Gastroesophageal sphincter (tissue), 4 donors: ENCODE results near the gene ADAMTS12. TPM values are rescaled to one million over a fixed set of nuclear protein-coding genes. Genes with fewer than 3 reads are reported as not detected.

Experiments
- ATAC-seq: fragments of 150-250 bp; one replicate; pipeline ENCODE4 v1.9.1; 2016; ENCODE audit warnings: mild to moderate bottlenecking, moderate library complexity
- H3K27ac ChIP-seq, 4 donors: fragments of 200-600 bp; sonication (generic) in 3 of 4; 1 replicate in 3 of 4; 2 replicates in 1 of 4; pipeline ENCODE4 v1.5.1; 2016 to 2019
- H3K27me3 ChIP-seq: fragments of 200-600 bp; sonication (generic); one replicate; pipeline ENCODE4 v1.5.1; 2019
- H3K36me3 ChIP-seq, 2 donors: fragments of 200-600 bp; sonication (generic); one replicate each; pipeline ENCODE4 v1.5.1; 2019; ENCODE audit warnings: control low read depth in 1 of 2
- H3K4me1 ChIP-seq, 3 donors: fragments of 200-600 bp; sonication (generic); 1 replicate in 2 of 3; 2 replicates in 1 of 3; pipeline ENCODE4 v1.5.1; 2016 to 2019; ENCODE audit warnings: control low read depth in 2 of 3
- H3K4me3 ChIP-seq, 2 donors: fragments of 200-600 bp; sonication (generic); one replicate each; pipeline ENCODE4 v1.5.1; 2019; ENCODE audit warnings: mild to moderate bottlenecking in 1 of 2, moderate library complexity in 1 of 2
- H3K9me3 ChIP-seq, 3 donors: fragments of 200-600 bp; sonication (generic); one replicate each; pipeline ENCODE4 v1.5.1; 2017 to 2019; ENCODE audit warnings: control low read depth in 2 of 3
- EP300 ChIP-seq: sonication (generic); formaldehyde crosslinking; IDR thresholded peaks from one replicate; pipeline ENCODE4 v1.6.1; 2017; ENCODE audit warnings: antibody characterized with exemption, mild to moderate bottlenecking
- POLR2A ChIP-seq, 2 donors: fragments of 450-650 bp; IDR thresholded peaks; one replicate each; pipeline ENCODE4 v1.6.1; 2017; ENCODE audit warnings: antibody characterized with exemption in 2 of 2, mild to moderate bottlenecking in 2 of 2, moderate library complexity in 1 of 2
- POLR2AphosphoS5 ChIP-seq: sonication (generic); formaldehyde crosslinking; IDR thresholded peaks from one replicate; pipeline ENCODE4 v1.6.1; 2017; ENCODE audit warnings: antibody characterized with exemption
- WGBS, 2 donors: methylation state at CpG; one replicate each; pipeline ENCODE4 v1.1.5; 2018; ENCODE audit warnings: low coverage in 1 of 2; 5-methylcytosine and 5-hydroxymethylcytosine counted together
- total RNA-seq, 4 donors: library from RNA; depleted of rRNA; stranded (reverse); fragments of >200 nt; gene quantifications; one replicate each; pipeline ENCODE4 v1.1.0, GENCODE V29; 2016
- TF ChIP-seq, protein P1 (sequence below), 4 experiments: fragments of 200-600 bp in 2 of 4; fragments of 450-650 bp in 2 of 4; sonication (generic) in 1 of 4; IDR thresholded peaks; one replicate each; pipeline ENCODE4 v1.5.1; 2017 to 2019; ENCODE audit warnings: antibody characterized with exemption in 4 of 4, mild to moderate bottlenecking in 2 of 4, moderate library complexity in 2 of 4

Gene ADAMTS12
- total RNA-seq, 4 donors from 2014 or later: 2.6 to 6.5 (median 5.2) TPM

DNA sequence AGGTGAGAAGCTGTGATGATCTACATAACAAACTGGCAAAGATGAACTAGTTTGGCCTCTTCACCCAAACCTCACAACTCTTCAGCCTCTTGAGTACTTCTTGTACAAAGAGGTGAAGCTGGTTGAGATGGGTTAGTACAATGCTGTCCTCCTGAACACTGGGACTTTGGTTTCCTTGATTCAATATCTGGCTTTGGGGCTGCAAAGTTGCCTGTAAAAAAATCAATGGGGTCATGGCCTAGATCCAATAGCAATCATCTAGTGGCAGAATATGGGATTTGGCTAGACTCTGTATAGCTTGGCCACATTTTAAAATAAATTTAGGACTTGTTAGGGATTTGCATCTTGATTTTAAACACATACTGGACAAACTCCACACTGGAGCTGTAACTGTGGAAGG is 179.1 kb downstream of the ADAMTS12 start:
- no peaks in the 10 kb centered on the region for H3K36me3 ChIP-seq
- no peak for ATAC-seq
- peak overlapping the region in 1 of 4 donors; percentile 39 for H3K27ac ChIP-seq
- H3K4me3 ChIP-seq: no peak overlapping the region
- TF ChIP-seq, protein P1, sequence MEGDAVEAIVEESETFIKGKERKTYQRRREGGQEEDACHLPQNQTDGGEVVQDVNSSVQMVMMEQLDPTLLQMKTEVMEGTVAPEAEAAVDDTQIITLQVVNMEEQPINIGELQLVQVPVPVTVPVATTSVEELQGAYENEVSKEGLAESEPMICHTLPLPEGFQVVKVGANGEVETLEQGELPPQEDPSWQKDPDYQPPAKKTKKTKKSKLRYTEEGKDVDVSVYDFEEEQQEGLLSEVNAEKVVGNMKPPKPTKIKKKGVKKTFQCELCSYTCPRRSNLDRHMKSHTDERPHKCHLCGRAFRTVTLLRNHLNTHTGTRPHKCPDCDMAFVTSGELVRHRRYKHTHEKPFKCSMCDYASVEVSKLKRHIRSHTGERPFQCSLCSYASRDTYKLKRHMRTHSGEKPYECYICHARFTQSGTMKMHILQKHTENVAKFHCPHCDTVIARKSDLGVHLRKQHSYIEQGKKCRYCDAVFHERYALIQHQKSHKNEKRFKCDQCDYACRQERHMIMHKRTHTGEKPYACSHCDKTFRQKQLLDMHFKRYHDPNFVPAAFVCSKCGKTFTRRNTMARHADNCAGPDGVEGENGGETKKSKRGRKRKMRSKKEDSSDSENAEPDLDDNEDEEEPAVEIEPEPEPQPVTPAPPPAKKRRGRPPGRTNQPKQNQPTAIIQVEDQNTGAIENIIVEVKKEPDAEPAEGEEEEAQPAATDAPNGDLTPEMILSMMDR (IDR thresholded peaks at IDR 0.05): no peak
- no peak for TF ChIP-seq POLR2AphosphoS5
- no peaks in the 10 kb centered on the region for H3K4me1 ChIP-seq
- H3K27me3 ChIP-seq: no peaks in the 10 kb centered on the region
- no peaks in the 10 kb centered on the region for H3K9me3 ChIP-seq

DNA sequence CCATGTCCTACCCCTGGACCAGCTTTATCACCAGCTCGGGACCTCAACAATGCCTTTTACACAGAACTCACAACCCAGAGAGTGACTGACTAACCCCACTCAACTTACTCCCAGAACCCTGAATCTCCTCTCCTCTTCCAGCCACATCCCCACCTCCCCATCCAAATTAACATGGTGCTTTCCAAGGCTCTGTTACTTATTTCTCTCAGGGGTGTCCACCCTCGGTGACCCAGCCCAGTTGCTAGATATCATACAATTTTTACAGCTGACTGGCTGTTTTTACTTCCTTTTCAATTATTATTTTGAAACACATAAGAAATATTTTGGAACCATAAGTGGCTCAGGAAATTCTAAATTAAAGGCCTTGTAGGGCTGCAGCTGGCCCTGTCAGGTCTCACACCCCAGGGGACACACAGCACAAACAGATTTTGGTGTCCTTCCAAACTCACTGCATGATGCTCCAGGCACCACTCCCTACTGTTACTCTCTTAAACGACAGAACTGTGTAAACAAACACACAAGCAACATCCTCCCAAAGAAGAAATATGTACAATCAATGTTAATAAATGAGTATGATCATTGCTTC is 180.6 kb downstream of the ADAMTS12 start:
- 54 to 57% methylated on average over 2 to 3 of the region's 3 CpGs for WGBS, 2 donors
- peak; percentile 70 for ATAC-seq
- Histone ChIP-seq H3K27ac (peak overlapping the region in 2 of 4 donors; percentile 22 to 37), H3K27me3 (no peaks in the 10 kb centered on the region), H3K36me3 (no peaks in the 10 kb centered on the region), H3K4me1 (no peaks in the 10 kb centered on the region), H3K4me3 (no peak overlapping the region), H3K9me3 (no peaks in the 10 kb centered on the region)
- no peak for TF ChIP-seq POLR2AphosphoS5
- TF ChIP-seq EP300: no peak
- TF ChIP-seq POLR2A (IDR thresholded peaks at IDR 0.05): no peak
- TF ChIP-seq, protein P1 (IDR thresholded peaks at IDR 0.05): no peak

DNA sequence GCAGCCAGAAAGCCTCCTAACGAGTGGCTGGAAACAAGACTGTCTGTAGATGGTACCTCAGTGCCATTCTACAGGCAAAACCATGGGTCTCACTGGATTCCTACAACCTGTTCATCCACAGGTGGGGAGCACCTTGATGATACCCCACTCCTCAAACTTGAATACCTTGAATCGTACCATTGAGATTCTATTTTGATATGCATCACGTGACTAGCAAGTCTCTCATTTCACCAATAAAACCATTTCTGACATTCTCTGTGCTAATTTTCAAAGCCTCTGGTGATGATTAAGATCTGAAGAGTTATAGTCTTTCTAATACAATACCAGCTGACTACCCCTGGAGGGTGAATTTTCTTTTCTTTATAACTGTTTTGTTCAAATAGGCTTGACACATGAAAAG is 188.9 kb downstream of the ADAMTS12 start:
- H3K4me1 ChIP-seq: no peaks in the 10 kb centered on the region
- H3K36me3 ChIP-seq: no peaks in the 10 kb centered on the region
- ATAC-seq: no peak
- H3K27me3 ChIP-seq: no peaks in the 10 kb centered on the region
- WGBS, 2 donors: 77 to 96% methylated on average over 2 to 3 of the region's 3 CpGs
- no peaks in the 10 kb centered on the region for H3K9me3 ChIP-seq
- TF ChIP-seq, protein P1 (IDR thresholded peaks at IDR 0.05): no peak
- TF ChIP-seq EP300 (no peak), POLR2AphosphoS5 (no peak), POLR2A (IDR thresholded peaks at IDR 0.05) (no peak)
- no peak overlapping the region for H3K4me3 ChIP-seq
- no peak overlapping the region for H3K27ac ChIP-seq

DNA sequence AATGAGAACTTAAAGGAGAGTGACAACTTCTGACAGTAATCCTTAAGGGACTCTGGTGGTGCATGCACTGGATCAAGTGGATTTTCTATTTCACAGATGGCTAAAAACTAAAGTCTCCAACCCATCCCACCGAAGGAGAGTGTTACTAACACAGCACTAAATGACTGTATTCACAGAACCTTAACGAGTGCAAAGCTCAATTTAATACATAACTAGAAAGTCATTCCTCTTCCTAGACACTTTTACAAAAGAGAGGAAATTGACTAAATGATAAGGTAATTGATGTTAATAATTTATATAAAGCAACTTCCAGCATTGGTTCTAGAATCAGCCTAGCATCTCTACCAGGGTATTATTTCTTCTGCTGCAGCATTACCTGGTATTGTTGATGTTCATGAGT is 189.8 kb downstream of the ADAMTS12 start:
- no peak for ATAC-seq
- Histone ChIP-seq H3K27me3 (no peaks in the 10 kb centered on the region), H3K4me1 (no peaks in the 10 kb centered on the region), H3K27ac (no peak overlapping the region), H3K9me3 (no peaks in the 10 kb centered on the region), H3K4me3 (no peak overlapping the region), H3K36me3 (no peaks in the 10 kb centered on the region)
- 87 to 90% methylated on average over 1 to 2 of the region's 2 CpGs for WGBS, 2 donors
- TF ChIP-seq, protein P1 (IDR thresholded peaks at IDR 0.05): no peak
- TF ChIP-seq POLR2AphosphoS5 (no peak), POLR2A (IDR thresholded peaks at IDR 0.05) (no peak), EP300 (no peak)

DNA sequence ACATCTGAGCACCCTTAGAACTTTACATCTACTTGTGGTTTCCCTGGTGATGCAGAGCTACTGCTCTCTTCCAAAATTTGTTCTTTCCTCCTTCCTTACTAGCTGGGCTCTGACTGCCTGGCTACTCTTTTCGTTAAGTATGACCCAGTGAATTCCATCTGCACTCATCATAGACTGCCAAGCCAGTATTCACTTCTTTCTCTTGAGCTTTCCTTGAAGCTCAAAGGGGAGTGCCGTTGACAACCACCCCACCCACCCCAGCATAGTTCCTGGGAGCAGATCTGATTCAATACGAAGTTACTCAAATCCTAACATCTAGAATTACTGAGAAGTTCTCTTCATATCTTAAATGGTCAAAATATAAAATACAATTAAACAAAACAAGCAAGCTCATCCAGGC is 190.5 kb downstream of the ADAMTS12 start:
- TF ChIP-seq EP300 (no peak), POLR2AphosphoS5 (no peak)
- TF ChIP-seq, protein P1 (IDR thresholded peaks at IDR 0.05): no peak
- no peak overlapping the region for H3K4me3 ChIP-seq
- no peak for ATAC-seq
- H3K4me1 ChIP-seq: no peaks in the 10 kb centered on the region
- WGBS, 2 donors: 46 to 56% methylated on average over 2 to 3 of the region's 3 CpGs
- no peaks in the 10 kb centered on the region for H3K9me3 ChIP-seq
- no peak overlapping the region for H3K27ac ChIP-seq
- H3K27me3 ChIP-seq: no peaks in the 10 kb centered on the region
- no peaks in the 10 kb centered on the region for H3K36me3 ChIP-seq
